ENCODE results near the gene AKAP5. TPM values are rescaled to one million over a fixed set of nuclear protein-coding genes. Genes with fewer than 3 reads are reported as not detected.

Gene AKAP5
- total and polyA plus RNA-seq, 9 of the 15 experiments (the other 6 are each of a cell fraction or from before 2014, with no cell fraction given), result 0.06 to 0.94 (median 0.34) TPM

GRCh38 chr14:64522591-64523355, 57.5 kb downstream of the AKAP5 start:
- BruUV-seq (replicated peaks), result no TSS peak
- FAIRE-seq, result no peak
- no peak for TF ChIP-seq CLOCK (CRISPR knock-in tag; IDR thresholded peaks at IDR 0.05; ENCODE audit: borderline replicate concordance)
- TF ChIP-seq ZNF408 (CRISPR knock-in tag; IDR thresholded peaks at IDR 0.05; ENCODE audit: low read depth), result no peak
- TF ChIP-seq ETS2 (tag; IDR thresholded peaks at IDR 0.05; ENCODE audit: borderline replicate concordance, poor library complexity, severe bottlenecking), result no peak
- TF ChIP-seq, protein P1, sequence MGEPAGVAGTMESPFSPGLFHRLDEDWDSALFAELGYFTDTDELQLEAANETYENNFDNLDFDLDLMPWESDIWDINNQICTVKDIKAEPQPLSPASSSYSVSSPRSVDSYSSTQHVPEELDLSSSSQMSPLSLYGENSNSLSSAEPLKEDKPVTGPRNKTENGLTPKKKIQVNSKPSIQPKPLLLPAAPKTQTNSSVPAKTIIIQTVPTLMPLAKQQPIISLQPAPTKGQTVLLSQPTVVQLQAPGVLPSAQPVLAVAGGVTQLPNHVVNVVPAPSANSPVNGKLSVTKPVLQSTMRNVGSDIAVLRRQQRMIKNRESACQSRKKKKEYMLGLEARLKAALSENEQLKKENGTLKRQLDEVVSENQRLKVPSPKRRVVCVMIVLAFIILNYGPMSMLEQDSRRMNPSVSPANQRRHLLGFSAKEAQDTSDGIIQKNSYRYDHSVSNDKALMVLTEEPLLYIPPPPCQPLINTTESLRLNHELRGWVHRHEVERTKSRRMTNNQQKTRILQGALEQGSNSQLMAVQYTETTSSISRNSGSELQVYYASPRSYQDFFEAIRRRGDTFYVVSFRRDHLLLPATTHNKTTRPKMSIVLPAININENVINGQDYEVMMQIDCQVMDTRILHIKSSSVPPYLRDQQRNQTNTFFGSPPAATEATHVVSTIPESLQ (CRISPR knock-in tag; IDR thresholded peaks at IDR 0.05), result no peak
- TF ChIP-seq PHTF2 (CRISPR knock-in tag; IDR thresholded peaks at IDR 0.05), result no peak
- no peak for TF ChIP-seq ZNF696 (CRISPR knock-in tag; conservative IDR thresholded peaks at IDR 0.05)
- TF ChIP-seq TEAD2 (tag; IDR thresholded peaks at IDR 0.05), result no peak
- TF ChIP-seq POLR3A (IDR thresholded peaks at IDR 0.05; ENCODE audit: borderline replicate concordance, extremely low read depth, insufficient read depth, insufficient read length), result no peak
- TF ChIP-seq ZNF584 (CRISPR knock-in tag; IDR thresholded peaks at IDR 0.05; ENCODE audit: low read depth), result no peak
- no peak for TF ChIP-seq NR0B1 (IDR thresholded peaks at IDR 0.05; ENCODE audit: partially characterized antibody)
- TF ChIP-seq ZNF384 (IDR thresholded peaks at IDR 0.05; ENCODE audit: low read depth, low read length), result no peak
- TF ChIP-seq TSC22D4 (tag; IDR thresholded peaks at IDR 0.05), result no peak

More at GRCh38 chr14:64522591-64523355, 57.5 kb downstream of the AKAP5 start:
- intact Hi-C loops (cut with micrococcal nuclease) (no loop called here), in situ Hi-C loops (cut with MboI) (no loop called here)
- Histone ChIP-seq H3K4me2 (ENCODE audit: insufficient read depth, low read length) (no peak overlapping the region), H2AFZ (ENCODE audit: low read depth, low read length) (no peak overlapping the region), H3K9me3 (replicated peaks; ENCODE audit: control insufficient read depth, insufficient read depth, low read depth, low read length) (no peaks in the 10 kb centered on the region), H3K27ac (ENCODE audit: extremely low read depth, low read depth, low read length) (no peak overlapping the region), H3K27me3 (ENCODE audit: control insufficient read depth in 2 of 2, insufficient read depth in 2 of 2, low read length in 2 of 2) (no peaks in the 10 kb centered on the region), H3K36me3 (ENCODE audit: control insufficient read depth, insufficient read depth, low read length) (peaks cover 9% of the 10 kb centered on the region; the same call in 1 of the 3 replicates), H3K79me2 (ENCODE audit: control insufficient read depth, insufficient read depth, low read length) (no peaks in the 10 kb centered on the region), H3K4me3 (no peak overlapping the region), H3K9me1 (ENCODE audit: control insufficient read depth, insufficient read depth, low read length) (no peaks in the 10 kb centered on the region), H3K4me1 (replicated peaks in 1 of 2; ENCODE audit: control insufficient read depth in 2 of 2, insufficient read depth in 2 of 2, low read length in 2 of 2) (no peaks in the 10 kb centered on the region), H4K20me1 (replicated peaks; ENCODE audit: control insufficient read depth, insufficient read depth, low read length) (no peaks in the 10 kb centered on the region), H3K9ac (ENCODE audit: insufficient read depth in 1 of 2, low read depth in 2 of 2, low read length in 2 of 2) (no peak overlapping the region)
- WGBS (ENCODE audit: insufficient coverage, low coverage, missing lambda C conversion rate), result 61% methylated on average over 9 of the region's 9 CpGs
- DNase-seq (ENCODE audit: extremely low read depth in 1 of 4, low spot score in 3 of 4) (no peak), ATAC-seq (no peak)
- ChIA-PET POLR2A (interaction anchor here (0.8 to 1.5 kb wide), 2 partner anchors 11 to 13 kb away, joined by 3 read pairs; no protein-coding TSS in a partner anchor), CTCF (ENCODE audit: low intra/inter-chr PET ratio) (no interaction called here)

Data from K562 (cell line).